AG04450 (cell line): ENCODE results near the gene ARRB2. TPM values are rescaled to one million over a fixed set of nuclear protein-coding genes. Genes with fewer than 3 reads are reported as not detected.
A peak's percentile ranks its signal among the peaks of the same experiment; 100 is the strongest.

Experiments used
- CTCF ChIA-PET: fragments of 300-600, 350-600 bp; formaldehyde crosslinking; extraction: SDS; loops from one replicate; lab custom pipeline; 2022; ENCODE audit warnings: antibody characterized with exemption, inconsistent platforms; lab: Charles Lee
- POLR2A ChIA-PET: fragments of 350-600 bp; formaldehyde crosslinking; extraction: SDS; loops from one replicate; lab custom pipeline; 2021; ENCODE audit warnings: antibody characterized with exemption, inconsistent platforms; lab: Yijun Ruan, JAX
- DNase-seq: peaks from one replicate; pipeline ENCODE4 v3.0.0-alpha.2; 2011; ENCODE audit warnings: low read depth, low spot score
- H3K27ac ChIP-seq: one replicate; pipeline ENCODE4 v1.5.1; 2012; ENCODE audit warnings: low read depth, low read length, control low read depth
- H3K27me3 ChIP-seq: one replicate; pipeline ENCODE4 v1.6.0; 2012; ENCODE audit warnings: low read length; ENCODE audit not compliant: control insufficient read depth, insufficient read depth
- H3K4me3 ChIP-seq: 2 replicates; pipeline ENCODE4 v1.5.1; 2011; ENCODE audit warnings: mild to moderate bottlenecking, low read depth, low read length, control low read depth
- H3K9me3 ChIP-seq: 2 replicates; pipeline ENCODE4 v1.5.1; 2012; ENCODE audit warnings: low read length; ENCODE audit not compliant: control insufficient read depth, insufficient read depth
- CTCF ChIP-seq: IDR thresholded peaks from 2 replicates; pipeline ENCODE4 v1.5.1; 2011; ENCODE audit warnings: low read depth, low read length, control low read depth, inconsistent platforms
- polyA plus RNA-seq: library from polyadenylated mRNA; depleted of rRNA; stranded (reverse); fragments of >200 nt; gene quantifications from 2 replicates; pipeline ENCODE4 v1.2.3, GENCODE V29; 2011

Gene ARRB2
- polyA plus RNA-seq, 1 experiment = 8.8 TPM

- POLR2A ChIA-PET = no interaction called here
- Histone ChIP-seq H3K9me3 (no peaks in the 10 kb centered on the region; the same call in 1 of the 2 replicates), H3K4me3 (no peak overlapping the region), H3K27ac (no peak overlapping the region), H3K27me3 (no peaks in the 10 kb centered on the region)
- CTCF ChIA-PET = no interaction called here
- TF ChIP-seq CTCF = no peak
- no peak for DNase-seq
Measured at GRCh38 chr17:4706121-4706520, 4.3 kb upstream of the ARRB2 start.

- Histone ChIP-seq H3K9me3 (no peaks in the 10 kb centered on the region; the same call in 1 of the 2 replicates), H3K27ac (no peak overlapping the region), H3K27me3 (no peaks in the 10 kb centered on the region), H3K4me3 (no peak overlapping the region)
- CTCF ChIA-PET = interaction anchor here (1.6 kb wide), 1 partner anchor 195 kb away, joined by 3 read pairs; the partner anchor contains the start of gene CHRNE
- POLR2A ChIA-PET = no interaction called here
- DNase-seq = no peak
- TF ChIP-seq CTCF = no peak
Measured at GRCh38 chr17:4708436-4708835, 2.0 kb upstream of the ARRB2 start.

- CTCF ChIA-PET = interaction anchor here (0.6 to 1.6 kb wide), 14 partner anchors 8 to 192 kb away, joined by 3 to 8 read pairs (median 4); partner anchors contain the start of gene CHRNE
Measured at GRCh38 chr17:4710693-4711634, 532 bp downstream of the ARRB2 start.

GRCh38 chr17:4711661-4712181 lies 1.3 kb downstream of the ARRB2 start:
- no peaks in the 10 kb centered on the region for H3K9me3 ChIP-seq
- no peak overlapping the region for H3K4me3 ChIP-seq
- no peaks in the 10 kb centered on the region for H3K27me3 ChIP-seq
- no peak overlapping the region for H3K27ac ChIP-seq
- POLR2A ChIA-PET = no interaction called here
- TF ChIP-seq CTCF = no peak
- DNase-seq = no peak
- CTCF ChIA-PET = no interaction called here

More at GRCh38 chr17:4710693-4711634, 532 bp downstream of the ARRB2 start:
- no peak for DNase-seq
- Histone ChIP-seq H3K4me3 (peak overlapping the region; percentile 70), H3K27me3 (no peaks in the 10 kb centered on the region), H3K27ac (no peak overlapping the region), H3K9me3 (no peaks in the 10 kb centered on the region)
- TF ChIP-seq CTCF = no peak
- POLR2A ChIA-PET = interaction anchor here (0.5 to 1.1 kb wide), 6 partner anchors 10 to 341 kb away, joined by 3 to 5 read pairs (median 4); partner anchors contain the start of genes PLD2, PSMB6 and VMO1
